ENCODE results near the gene VPS36. TPM values are rescaled to one million over a fixed set of nuclear protein-coding genes. Genes with fewer than 3 reads are reported as not detected.
A peak's percentile ranks its signal among the peaks of the same experiment; 100 is the strongest.

Gene VPS36
- total RNA-seq, 4 donors from 2014 or later: 29.5 to 34.0 (median 33.1) TPM

DNA sequence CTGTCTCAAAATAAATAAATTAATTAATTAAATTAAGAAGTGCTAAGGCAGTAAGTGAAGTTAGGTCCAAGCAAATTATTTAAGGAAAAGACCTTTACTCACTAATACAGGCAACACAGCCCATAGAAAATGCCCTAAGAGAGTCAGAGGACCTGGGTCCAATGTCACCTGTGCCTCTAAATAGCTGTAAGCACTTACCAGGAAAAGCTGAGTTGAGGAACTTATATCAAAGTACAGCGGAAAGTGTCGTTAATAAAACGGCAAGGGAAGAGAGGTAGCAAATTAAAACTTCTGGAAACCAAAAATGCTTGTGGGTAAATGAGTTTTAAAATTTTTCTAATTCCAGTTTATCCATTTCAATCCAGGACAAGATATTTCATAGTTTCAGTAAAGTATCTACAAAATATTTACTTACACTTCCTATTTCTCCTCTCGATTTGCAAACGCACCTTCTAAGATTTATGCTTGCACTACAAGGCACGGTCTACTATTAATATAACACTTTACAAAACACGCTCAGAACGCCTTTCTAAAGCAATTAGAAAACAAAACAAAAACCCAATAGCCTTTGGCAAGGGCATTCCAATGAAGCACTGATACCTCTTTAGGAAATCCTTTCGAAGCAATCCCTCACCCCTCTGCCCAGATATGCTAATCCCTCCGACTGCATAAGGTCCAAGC lies 963 bp downstream of the VPS36 start:
- 43% methylated on average over 9 of the region's 10 CpGs for WGBS
- peak overlapping the region; percentile 81 to 97 (median 91) for H3K4me3 ChIP-seq
- peaks cover 25 to 39% (median 36%) of the 10 kb centered on the region in 4 donors for H3K4me1 ChIP-seq
- intact Hi-C loops (cut with DNase I): loop anchor here (5.0 to 10.0 kb wide), 3 partner anchors 205 to 322 kb away; partner anchors contain the start of genes NEK5 and SUGT1
- peak overlapping the region; percentile 89 to 95 (median 94) for H3K27ac ChIP-seq (replicated peaks in 1 of 4)
- no peak for DNase-seq (ENCODE audit: extremely low spot score)
- no peaks in the 10 kb centered on the region for H3K9me3 ChIP-seq
- no peaks in the 10 kb centered on the region for H3K27me3 ChIP-seq
- H3K36me3 ChIP-seq: peaks cover 0 to 9% (median 1%) of the 10 kb centered on the region in 4 donors
- TF ChIP-seq POLR2A (IDR thresholded peaks at IDR 0.05; ENCODE audit: low read depth): no peak
- TF ChIP-seq CTCF (IDR thresholded peaks at IDR 0.05): no peak
- TF ChIP-seq POLR2AphosphoS5 (IDR thresholded peaks at IDR 0.05): no peak
- TF ChIP-seq EP300 (IDR thresholded peaks at IDR 0.05): no peak

- no peak for TF ChIP-seq POLR2AphosphoS5 (IDR thresholded peaks at IDR 0.05)
- no peak for TF ChIP-seq CTCF (IDR thresholded peaks at IDR 0.05)
- no peak for TF ChIP-seq EP300 (IDR thresholded peaks at IDR 0.05)
- no peak for TF ChIP-seq POLR2A (IDR thresholded peaks at IDR 0.05; ENCODE audit: low read depth)
- intact Hi-C loops (cut with DNase I): no loop called here
- Histone ChIP-seq H3K4me3 (no peak overlapping the region), H3K27ac (replicated peaks in 1 of 4) (peak overlapping the region in 1 of 4 donors; percentile 1), H3K4me1 (peaks cover 24 to 35% (median 34%) of the 10 kb centered on the region in 4 donors), H3K27me3 (no peaks in the 10 kb centered on the region), H3K9me3 (no peaks in the 10 kb centered on the region), H3K36me3 (peaks cover 0 to 9% (median 1%) of the 10 kb centered on the region in 4 donors)
- WGBS: 84% methylated on average over 5 of the region's 5 CpGs
- no peak for DNase-seq (ENCODE audit: extremely low spot score)
Observed at GRCh38 chr13:52447815-52448552, 2.5 kb downstream of the VPS36 start.

DNA sequence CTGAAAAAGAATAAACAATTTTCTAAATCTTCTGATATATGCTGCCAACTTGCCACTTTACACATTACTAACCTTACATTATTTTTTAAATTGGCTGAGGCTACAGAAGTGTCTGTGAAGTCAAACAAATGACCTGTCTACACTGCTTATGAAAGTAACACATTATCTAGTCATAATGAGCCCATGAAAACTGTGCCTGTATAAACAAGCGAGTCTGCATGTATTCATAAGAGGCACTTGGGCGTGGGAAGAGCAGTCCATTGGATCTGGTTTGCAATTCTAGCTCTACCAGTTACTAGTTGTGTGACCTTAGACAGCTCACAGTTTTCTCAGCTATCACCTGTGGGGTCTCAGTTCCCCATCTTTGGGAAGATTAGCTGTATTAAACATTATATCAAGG lies 3.1 kb downstream of the VPS36 start:
- Histone ChIP-seq H3K4me1 (peaks cover 24 to 35% (median 34%) of the 10 kb centered on the region in 4 donors), H3K9me3 (no peaks in the 10 kb centered on the region), H3K36me3 (peaks cover 0 to 9% (median 1%) of the 10 kb centered on the region in 4 donors), H3K4me3 (no peak overlapping the region), H3K27me3 (no peaks in the 10 kb centered on the region), H3K27ac (replicated peaks in 1 of 4) (no peak overlapping the region)
- no peak for DNase-seq (ENCODE audit: extremely low spot score)
- intact Hi-C loops (cut with DNase I): no loop called here
- 46% methylated on average over 2 of the region's 2 CpGs for WGBS
- TF ChIP-seq POLR2AphosphoS5 (IDR thresholded peaks at IDR 0.05): no peak
- no peak for TF ChIP-seq EP300 (IDR thresholded peaks at IDR 0.05)
- TF ChIP-seq CTCF (IDR thresholded peaks at IDR 0.05): no peak
- TF ChIP-seq POLR2A (IDR thresholded peaks at IDR 0.05; ENCODE audit: low read depth): no peak

- intact Hi-C loops (cut with DNase I): no loop called here
- DNase-seq (ENCODE audit: extremely low spot score): no peak
- TF ChIP-seq EP300 (IDR thresholded peaks at IDR 0.05) (no peak), CTCF (IDR thresholded peaks at IDR 0.05) (no peak)
- Histone ChIP-seq H3K27ac (replicated peaks in 1 of 4) (no peak overlapping the region), H3K4me3 (no peak overlapping the region), H3K9me3 (no peaks in the 10 kb centered on the region), H3K27me3 (no peaks in the 10 kb centered on the region), H3K4me1 (peaks cover 24 to 34% (median 32%) of the 10 kb centered on the region in 4 donors), H3K36me3 (peaks cover 5 to 18% (median 11%) of the 10 kb centered on the region in 4 donors)
- 92% methylated on average over 1 of the region's 1 CpG for WGBS
Observed at GRCh38 chr13:52446265-52446664, 4.2 kb downstream of the VPS36 start.
